K562 (cell line): Measurements from ENCODE around the gene SRP72. TPM values are rescaled to one million over a fixed set of nuclear protein-coding genes. Genes with fewer than 3 reads are reported as not detected.

Experiments
- ATAC-seq: fragments of 200-7000 bp; cut with Tn5 transposase; 3 replicates; pipeline ENCODE4 v1.9.1; 2020; ENCODE audit warnings: moderate library complexity
- BruUV-seq: library from RNA; stranded (reverse); fragments of 400-500 nt; replicated peaks from 2 replicates; lab custom pipeline; 2021; lab: Mats Ljungman, UMichigan
- CTCF ChIA-PET: fragments of 300-600 bp; formaldehyde crosslinking; extraction: SDS; loops from one replicate; lab custom pipeline; 2021; ENCODE audit warnings: low intra/inter-chr PET ratio; lab: Yijun Ruan, JAX
- POLR2A ChIA-PET: fragments of 300-600, 350-650 bp; sonication (Branson Sonifier 250); formaldehyde crosslinking; extraction: SDS; loops from one replicate; lab custom pipeline; 2021; ENCODE audit warnings: antibody characterized with exemption, inconsistent platforms; lab: Yijun Ruan, JAX
- DNase-seq, 4 experiments: peaks; one replicate each; pipeline versions ENCODE4 v3.0.0 to v3.0.0-alpha.2; 2011 to 2018; ENCODE audit warnings: low spot score in 3 of 4, mixed read lengths in 3 of 4; ENCODE audit errors: extremely low read depth in 1 of 4
- FAIRE-seq: peaks from 2 replicates; lab custom pipeline; 2011; peaks lifted over from hg19 to GRCh38; lab: Jason Lieb, UNC
- H2AFZ ChIP-seq: 2 replicates; pipeline ENCODE4 v1.6.0; 2011; ENCODE audit warnings: low read depth, low read length, control low read depth, inconsistent platforms
- H3K27ac ChIP-seq: fragments of 200-600 bp; 3 replicates; pipeline ENCODE4 v1.8.0; 2011; ENCODE audit warnings: low read depth, mild to moderate bottlenecking, control low read depth, inconsistent platforms, low read length, moderate library complexity, mixed read lengths; ENCODE audit errors: extremely low read depth
- H3K27me3 ChIP-seq, 2 experiments: fragments of 300-600 bp in 1 of 2; 2 replicates in 1 of 2; 3 replicates in 1 of 2; pipeline versions ENCODE4 v1.6.0 to v1.8.0; 2011; ENCODE audit warnings: inconsistent platforms in 2 of 2, low read length in 2 of 2, mild to moderate bottlenecking in 1 of 2, mixed read lengths in 1 of 2, moderate library complexity in 1 of 2; ENCODE audit not compliant: control insufficient read depth in 2 of 2, insufficient read depth in 2 of 2
- H3K36me3 ChIP-seq: fragments of 300-600 bp; 3 replicates; pipeline ENCODE4 v1.8.0; 2011; ENCODE audit warnings: mild to moderate bottlenecking, low read length, inconsistent platforms; ENCODE audit not compliant: control insufficient read depth, insufficient read depth
- H3K4me1 ChIP-seq, 2 experiments: fragments of 200-600 bp in 1 of 2; replicated peaks in 1 of 2; 2 replicates in 1 of 2; 3 replicates in 1 of 2; pipeline versions ENCODE4 v1.5.1 to v1.8.0; 2011; ENCODE audit warnings: inconsistent platforms in 2 of 2, low read length in 2 of 2, mild to moderate bottlenecking in 1 of 2, mixed read lengths in 1 of 2, moderate library complexity in 1 of 2; ENCODE audit not compliant: control insufficient read depth in 2 of 2, insufficient read depth in 2 of 2
- H3K4me2 ChIP-seq: 2 replicates; pipeline ENCODE4 v1.6.1; 2011; ENCODE audit warnings: low read length, control low read depth, inconsistent platforms, mixed read lengths; ENCODE audit not compliant: insufficient read depth
- H3K4me3 ChIP-seq: fragments of 200-600 bp; sonication (generic), shearing (Covaris generic); 2 replicates; pipeline ENCODE4 v1.5.1; 2016; ENCODE audit warnings: control low read depth, inconsistent platforms
- H3K79me2 ChIP-seq: fragments of 200-600 bp; 3 replicates; pipeline ENCODE4 v1.8.0; 2011; ENCODE audit warnings: low read length, inconsistent platforms; ENCODE audit not compliant: control insufficient read depth, insufficient read depth
- H3K9ac ChIP-seq, 2 experiments: 2 replicates each; pipeline versions ENCODE4 v1.6.0 to v1.6.1; 2011; ENCODE audit warnings: low read depth in 2 of 2, low read length in 2 of 2, control low read depth in 1 of 2, inconsistent platforms in 1 of 2, mild to moderate bottlenecking in 1 of 2, mixed read lengths in 1 of 2; ENCODE audit not compliant: insufficient read depth in 1 of 2
- H3K9me1 ChIP-seq: one replicate; pipeline ENCODE4 v1.6.0; 2011; ENCODE audit warnings: inconsistent platforms, mild to moderate bottlenecking, low read length, moderate library complexity; ENCODE audit not compliant: control insufficient read depth, insufficient read depth
- H3K9me3 ChIP-seq: replicated peaks from 2 replicates; pipeline ENCODE4 v1.5.1; 2011; ENCODE audit warnings: low read depth, low read length, inconsistent platforms; ENCODE audit not compliant: control insufficient read depth, insufficient read depth
- H4K20me1 ChIP-seq: replicated peaks from 2 replicates; pipeline ENCODE4 v1.6.1; 2011; ENCODE audit warnings: low read length, inconsistent platforms, mixed read lengths; ENCODE audit not compliant: control insufficient read depth, insufficient read depth
- MNT ChIP-seq, 2 experiments: fragments of 450-650 bp; conservative IDR thresholded peaks; 2 replicates each; pipeline ENCODE4 v1.6.1; 2017; ENCODE audit warnings: mild to moderate bottlenecking in 2 of 2, moderate library complexity in 2 of 2
- NBN ChIP-seq: fragments of 450-650 bp; IDR thresholded peaks from 2 replicates; pipeline ENCODE4 v1.6.1; 2016; ENCODE audit warnings: low read depth, mild to moderate bottlenecking
- POLR2B ChIP-seq: fragments of 450-650 bp; IDR thresholded peaks from 2 replicates; pipeline ENCODE4 v1.6.1; 2018; ENCODE audit warnings: low read depth; ENCODE audit not compliant: partially characterized antibody
- RFX1 ChIP-seq: fragments of 450-650 bp; IDR thresholded peaks from 2 replicates; pipeline ENCODE4 v1.6.1; 2016; ENCODE audit warnings: mild to moderate bottlenecking, moderate library complexity
- ZBED1 ChIP-seq: IDR thresholded peaks from 2 replicates; pipeline ENCODE4 v1.6.1; 2014
- WGBS: fragments of 100-300 bp; shearing (Covaris generic); methylation state at CpG from one replicate; pipeline ENCODE4 v1.1.6; 2016; ENCODE audit warnings: low coverage, mixed read lengths; ENCODE audit not compliant: insufficient coverage; ENCODE audit errors: missing lambda C conversion rate; 5-methylcytosine and 5-hydroxymethylcytosine counted together
- in situ Hi-C: fragments of 300-500 bp; cut with MboI; formaldehyde crosslinking; loops from 4 replicates; pipeline ENCODE4 v1.15.0; 2018; ENCODE audit warnings: inconsistent platforms, mixed read lengths
- intact Hi-C: fragments of 100-400 bp; cut with micrococcal nuclease; formaldehyde crosslinking; loops from 2 replicates; pipeline ENCODE4 v1.14.2; 2022
- polyA plus RNA-seq, 8 experiments: library from polyadenylated mRNA; depleted of rRNA in 4 of 8; stranded (reverse) in 5 of 8; unstranded in 3 of 8; fragments of >200 nt; fragmentation: Nextera tagmentation in 2 of 8; fragmentation: Illumina TruSeq in 1 of 8; extraction: Ambion mirVana in 2 of 8; extraction: Trizol in 1 of 8; gene quantifications; 2 replicates each; pipeline versions ENCODE4 v1.2.1 to v1.2.3, GENCODE V29; 2011 to 2014; ENCODE audit warnings: inconsistent platforms in 1 of 8, missing spikeins in 1 of 8
- total RNA-seq, 7 experiments: library from RNA; depleted of rRNA in 6 of 7; stranded (reverse); fragments of >200 nt in 6 of 7; fragmentation: Illumina TruSeq in 2 of 7; extraction: Trizol in 2 of 7; gene quantifications; 2 replicates each; pipeline versions ENCODE4 v1.2.1 to v1.2.3, GENCODE V29; 2011 to 2021; ENCODE audit warnings: low replicate concordance in 1 of 7

SRP72 gene
- total and polyA plus RNA-seq, 9 of the 15 experiments (the other 6 are each of a cell fraction or from before 2014, with no cell fraction given), result 124 to 341 (median 202) TPM

- CTCF ChIA-PET, result no interaction called here
- in situ Hi-C loops, result no loop called here
- peak overlapping the region; percentile 46 for H3K4me2 ChIP-seq
- TF ChIP-seq NBN, result no peak
- TF ChIP-seq ZBED1, result no peak
- peak; percentile 18 for TF ChIP-seq POLR2B
- TF ChIP-seq RFX1, result peak; percentile 16; the same call in 1 of the 2 replicates
- TF ChIP-seq MNT (conservative IDR thresholded peaks at IDR 0.05), result 0 out of 4 replicates have a peak, but pooled peaks of 1 of the 2 experiments have one; percentile 12
- TF ChIP-seq, all 486 proteins: peak for 3
- 45% methylated on average over 3 of the region's 3 CpGs for WGBS
- no peak for ATAC-seq
- H3K9ac ChIP-seq, result peak overlapping the region in 1 of 2 experiments; percentile 100; a peak in 1 of 4 replicates
- peaks cover 4% of the 10 kb centered on the region; the same call in 1 of the 2 replicates for H4K20me1 ChIP-seq
- peak overlapping the region; percentile 11; the same call in 1 of the 2 replicates for H2AFZ ChIP-seq
- peaks cover 57% of the 10 kb centered on the region for H3K36me3 ChIP-seq
- H3K4me1 ChIP-seq, result peaks cover 0 to 15% of the 10 kb centered on the region in 2 experiments; a peak in 3 of 5 replicates
- H3K27me3 ChIP-seq, result no peaks in the 10 kb centered on the region
- BruUV-seq, result no TSS peak
- intact Hi-C loops, result no loop called here
- POLR2A ChIA-PET, result interaction anchor here (0.6 to 3.7 kb wide), 9 partner anchors 8 to 1099 kb away, joined by 3 to 47 read pairs (median 4); partner anchors contain the start of genes PAICS and PPAT
- peaks cover 65% of the 10 kb centered on the region for H3K79me2 ChIP-seq
- no peak overlapping the region for H3K4me3 ChIP-seq
- no peak overlapping the region; the same call in 2 of the 3 replicates for H3K27ac ChIP-seq
- H3K9me1 ChIP-seq, result no peaks in the 10 kb centered on the region
- no peak for FAIRE-seq
- H3K9me3 ChIP-seq, result no peaks in the 10 kb centered on the region
- no peak for DNase-seq
Measured at GRCh38 chr4:56464581-56464980, 2.8 kb upstream of the SRP72 start.
